Right lobe of liver (tissue), 6 donors: ENCODE results near the gene METTL17. TPM values are rescaled to one million over a fixed set of nuclear protein-coding genes. Genes with fewer than 3 reads are reported as not detected.

Experiments used
- ATAC-seq, 4 donors: fragments of 200-7000 bp; cut with Tn5 transposase; one replicate each; pipeline ENCODE4 v1.9.1; 2020; ENCODE audit warnings: mild to moderate bottlenecking in 4 of 4, moderate library complexity in 4 of 4
- DNase-seq, 3 donors: peaks; one replicate each; pipeline ENCODE4 v3.0.0-alpha.2; 2020
- H3K27ac ChIP-seq, 3 donors: fragments of 200-600 bp; one replicate each; pipeline ENCODE4 v1.8.0; 2022
- H3K27me3 ChIP-seq, 2 donors: fragments of 200-600 bp; one replicate each; pipeline ENCODE4 v1.8.0; 2022
- H3K36me3 ChIP-seq, 4 donors: fragments of 200-600 bp; sonication (generic) in 1 of 4; one replicate each; pipeline versions ENCODE4 v1.5.1 to v1.8.0; 2017 to 2022; ENCODE audit warnings: control low read depth in 1 of 4
- H3K4me1 ChIP-seq, 4 donors: fragments of 200-600 bp; sonication (generic) in 1 of 4; one replicate each; pipeline versions ENCODE4 v1.5.1 to v1.8.0; 2017 to 2022; ENCODE audit warnings: control low read depth in 1 of 4
- H3K4me3 ChIP-seq, 3 donors: fragments of 200-600 bp; one replicate each; pipeline ENCODE4 v1.8.0; 2022
- H3K9me3 ChIP-seq, 4 donors: fragments of 200-600 bp; sonication (generic) in 1 of 4; one replicate each; pipeline versions ENCODE4 v1.5.1 to v1.8.0; 2017 to 2022; ENCODE audit warnings: control low read depth in 1 of 4
- CTCF ChIP-seq, 4 donors: fragments of 200-600 bp in 3 of 4; fragments of 450-650 bp in 1 of 4; IDR thresholded peaks; one replicate each; pipeline versions ENCODE4 v1.5.1 to v1.8.0; 2016 to 2022; ENCODE audit warnings: antibody characterized with exemption in 4 of 4, mild to moderate bottlenecking in 2 of 4
- POLR2A ChIP-seq: fragments of 450-650 bp; IDR thresholded peaks from one replicate; pipeline ENCODE4 v1.6.1; 2017; ENCODE audit warnings: antibody characterized with exemption, mild to moderate bottlenecking
- WGBS: methylation state at CpG from one replicate; pipeline ENCODE4 v1.1.6; 2018; ENCODE audit warnings: low coverage, low lambda C conversion rate; ENCODE audit not compliant: insufficient coverage; ENCODE audit errors: missing lambda C conversion rate; 5-methylcytosine and 5-hydroxymethylcytosine counted together
- intact Hi-C, 2 donors: fragments of 100-400 bp; cut with DNase I; formaldehyde crosslinking; loops; one replicate each; pipeline versions ENCODE4 v1.11.2 to v1.14.1; 2022
- total RNA-seq, 6 experiments: library from RNA; depleted of rRNA in 2 of 6; stranded (reverse); fragments of >200 nt in 2 of 6; fragmentation: NEBNext Ultra II Directional in 3 of 6; extraction: Animal tissue kit (Norgen Biotek cat#: 25700) in 3 of 6; gene quantifications; one replicate each; pipeline versions ENCODE4 v1.1.0 to v1.2.4, GENCODE V29; 2016 to 2023
- donor health status: DM: no; HTN: yes; CAD: no.
- donor health status: DM: no; HTN: no; CAD: no.
- donor health status: DM: no; HTN: no; CAD: no.
- donor health status: DM: no; HTN: yes; CAD: no.
- donor health status: DM: no; HTN: yes; CAD: no.

The METTL17 gene
- total RNA-seq, 6 experiments from 2014 or later = 27.5 to 70.7 (median 34.6) TPM

GRCh38 chr14:20996521-20996920, 6.7 kb downstream of the METTL17 start:
- Histone ChIP-seq H3K4me1 (peaks cover 0 to 2% (median 0%) of the 10 kb centered on the region in 4 donors), H3K27me3 (no peaks in the 10 kb centered on the region), H3K27ac (no peak overlapping the region), H3K36me3 (peaks cover 9 to 56% (median 30%) of the 10 kb centered on the region in 4 donors), H3K9me3 (no peaks in the 10 kb centered on the region), H3K4me3 (no peak overlapping the region)
- intact Hi-C loops = no loop called here
- ATAC-seq (no peak), DNase-seq (no peak)
- WGBS = 90% methylated on average over 9 of the region's 14 CpGs
- no peak for TF ChIP-seq CTCF (IDR thresholded peaks at IDR 0.05)
- no peak for TF ChIP-seq POLR2A

- Histone ChIP-seq H3K27me3 (no peaks in the 10 kb centered on the region), H3K4me1 (no peaks in the 10 kb centered on the region), H3K36me3 (peaks cover 9 to 51% (median 28%) of the 10 kb centered on the region in 4 donors), H3K9me3 (no peaks in the 10 kb centered on the region), H3K4me3 (no peak overlapping the region), H3K27ac (no peak overlapping the region)
- 63% methylated on average over 4 of the region's 4 CpGs for WGBS
- TF ChIP-seq CTCF (IDR thresholded peaks at IDR 0.05) = no peak
- TF ChIP-seq POLR2A = no peak
- no peak for DNase-seq
- intact Hi-C loops = no loop called here
- no peak for ATAC-seq
Measured at GRCh38 chr14:20997115-20997514, 7.3 kb downstream of the METTL17 start.

- intact Hi-C loops = no loop called here
- H3K4me1 ChIP-seq = no peaks in the 10 kb centered on the region
- H3K4me3 ChIP-seq = no peak overlapping the region
- DNase-seq = no peak
- ATAC-seq = no peak
- TF ChIP-seq POLR2A = no peak
- TF ChIP-seq CTCF (IDR thresholded peaks at IDR 0.05) = no peak
- no peaks in the 10 kb centered on the region for H3K9me3 ChIP-seq
- H3K27me3 ChIP-seq = no peaks in the 10 kb centered on the region
- WGBS = 67% methylated on average over 6 of the region's 6 CpGs
- no peak overlapping the region for H3K27ac ChIP-seq
- peaks cover 9 to 46% (median 25%) of the 10 kb centered on the region in 4 donors for H3K36me3 ChIP-seq
Measured at GRCh38 chr14:20997564-20997963, 7.8 kb downstream of the METTL17 start.

GRCh38 chr14:20998139-20998538, 8.4 kb downstream of the METTL17 start:
- 87% methylated on average over 2 of the region's 3 CpGs for WGBS
- Histone ChIP-seq H3K36me3 (peaks cover 9 to 41% (median 23%) of the 10 kb centered on the region in 4 donors), H3K27me3 (no peaks in the 10 kb centered on the region), H3K4me1 (no peaks in the 10 kb centered on the region), H3K4me3 (no peak overlapping the region), H3K27ac (no peak overlapping the region), H3K9me3 (no peaks in the 10 kb centered on the region)
- DNase-seq (no peak), ATAC-seq (no peak)
- TF ChIP-seq POLR2A = no peak
- no peak for TF ChIP-seq CTCF (IDR thresholded peaks at IDR 0.05)
- intact Hi-C loops = no loop called here
